ENCODE measurements around the gene SCPEP1.
"Not testable (repeated sequence)": the region's sequence is repeated elsewhere in the genome, so short reads cannot be mapped to it uniquely, and the experiment has no call there.

The SCPEP1 gene

DNA sequence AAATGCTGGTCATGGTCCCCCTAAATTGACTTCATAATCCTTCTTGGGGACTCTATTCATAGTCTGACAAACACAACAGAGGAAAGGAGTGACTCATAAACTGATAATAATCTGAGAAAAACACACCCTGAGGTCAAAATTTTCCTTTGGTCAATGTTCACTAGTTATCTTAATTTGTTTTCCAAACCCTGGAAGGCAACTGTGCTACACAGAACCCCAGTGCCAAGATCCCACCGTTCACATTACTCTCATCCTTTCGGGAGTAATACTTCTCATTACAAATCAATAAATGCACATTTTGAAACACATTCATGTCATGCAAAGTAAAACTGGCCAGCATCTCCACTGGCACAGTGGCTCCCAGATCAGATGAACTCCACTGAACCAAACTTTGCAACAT is 40.2 kb upstream of the SCPEP1 start:
- Histone ChIP-seq H3K9me3 (ENCODE audit: severe bottlenecking) (no peaks in the 10 kb centered on the region), H3K4me3 (ENCODE audit: severe bottlenecking) (no peak overlapping the region)

DNA sequence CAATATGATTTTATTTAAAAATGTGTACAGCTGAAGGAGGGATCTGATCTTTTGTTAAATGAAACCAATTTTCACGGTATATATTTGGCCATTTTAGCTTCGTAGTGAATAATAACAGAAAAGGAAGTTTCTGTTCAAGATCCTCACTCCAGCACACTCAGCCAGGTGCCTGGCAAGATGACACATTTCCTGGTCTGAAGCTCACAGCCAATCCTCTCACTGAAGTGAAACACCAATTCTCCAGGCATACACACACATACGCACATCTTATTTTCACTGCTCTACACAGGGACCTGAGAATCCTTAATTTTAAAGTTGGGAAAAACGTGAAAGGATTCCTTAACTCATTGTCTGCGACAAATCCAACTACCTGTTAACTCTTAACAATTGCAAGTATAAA is 39.7 kb upstream of the SCPEP1 start:
- H3K4me1 ChIP-seq (ENCODE audit: insufficient read depth, poor library complexity, severe bottlenecking); H3K9me3 ChIP-seq (ENCODE audit: severe bottlenecking); H3K27me3 ChIP-seq (ENCODE audit: insufficient read depth, poor library complexity, severe bottlenecking); DNase-seq (ENCODE audit: low spot score); H3K4me3 ChIP-seq (ENCODE audit: severe bottlenecking): not testable (repeated sequence)
- peak; percentile 49; the same call in 1 of the 3 replicates for ATAC-seq (ENCODE audit: low read depth)
- H3K27ac ChIP-seq (ENCODE audit: poor library complexity, severe bottlenecking): peak overlapping the region; percentile 6
- peaks cover 75% of the 10 kb centered on the region for H3K36me3 ChIP-seq (ENCODE audit: low read depth)

More for the DNA sequence above, 40.2 kb upstream of the SCPEP1 start:
- Histone ChIP-seq H3K4me1 (ENCODE audit: insufficient read depth, poor library complexity, severe bottlenecking) (peaks cover 9% of the 10 kb centered on the region), H3K27me3 (ENCODE audit: insufficient read depth, poor library complexity, severe bottlenecking) (no peaks in the 10 kb centered on the region), H3K27ac (ENCODE audit: poor library complexity, severe bottlenecking) (peak overlapping the region; percentile 6), H3K36me3 (ENCODE audit: low read depth) (peaks cover 70% of the 10 kb centered on the region)
- TF ChIP-seq, protein P1, sequence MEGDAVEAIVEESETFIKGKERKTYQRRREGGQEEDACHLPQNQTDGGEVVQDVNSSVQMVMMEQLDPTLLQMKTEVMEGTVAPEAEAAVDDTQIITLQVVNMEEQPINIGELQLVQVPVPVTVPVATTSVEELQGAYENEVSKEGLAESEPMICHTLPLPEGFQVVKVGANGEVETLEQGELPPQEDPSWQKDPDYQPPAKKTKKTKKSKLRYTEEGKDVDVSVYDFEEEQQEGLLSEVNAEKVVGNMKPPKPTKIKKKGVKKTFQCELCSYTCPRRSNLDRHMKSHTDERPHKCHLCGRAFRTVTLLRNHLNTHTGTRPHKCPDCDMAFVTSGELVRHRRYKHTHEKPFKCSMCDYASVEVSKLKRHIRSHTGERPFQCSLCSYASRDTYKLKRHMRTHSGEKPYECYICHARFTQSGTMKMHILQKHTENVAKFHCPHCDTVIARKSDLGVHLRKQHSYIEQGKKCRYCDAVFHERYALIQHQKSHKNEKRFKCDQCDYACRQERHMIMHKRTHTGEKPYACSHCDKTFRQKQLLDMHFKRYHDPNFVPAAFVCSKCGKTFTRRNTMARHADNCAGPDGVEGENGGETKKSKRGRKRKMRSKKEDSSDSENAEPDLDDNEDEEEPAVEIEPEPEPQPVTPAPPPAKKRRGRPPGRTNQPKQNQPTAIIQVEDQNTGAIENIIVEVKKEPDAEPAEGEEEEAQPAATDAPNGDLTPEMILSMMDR (IDR thresholded peaks at IDR 0.05; ENCODE audit: poor library complexity, severe bottlenecking): no peak
- no peak for DNase-seq (ENCODE audit: low spot score)
- no peak for ATAC-seq (ENCODE audit: low read depth)

DNA sequence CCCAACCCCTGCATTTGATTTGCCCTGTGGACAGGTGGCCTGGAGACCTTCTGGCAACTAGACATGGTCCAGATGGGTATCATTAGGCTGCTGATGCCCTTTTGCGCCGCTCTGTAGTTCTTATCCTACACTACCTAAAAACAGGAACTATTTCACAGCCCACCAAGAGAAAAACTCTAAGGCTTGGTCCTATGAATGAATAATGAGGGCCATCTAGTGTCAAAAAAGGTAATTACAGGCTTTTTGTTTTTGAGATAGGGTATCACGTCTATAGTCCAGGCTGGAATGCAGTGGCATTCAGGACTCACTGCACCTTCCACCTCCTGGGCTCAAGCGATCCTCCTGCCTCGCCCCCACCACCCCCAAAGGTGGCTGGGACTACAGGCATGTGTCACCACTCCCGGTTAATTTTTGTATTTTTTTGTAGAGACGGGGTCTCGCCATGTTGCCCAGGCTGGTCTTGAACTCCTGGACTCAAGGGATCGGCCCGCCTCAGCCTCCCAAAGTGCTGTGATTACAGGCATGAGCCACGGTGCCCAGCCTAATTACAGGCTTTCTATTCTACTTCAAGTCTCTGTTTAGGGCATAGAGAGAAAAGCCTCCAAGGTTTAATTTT is 38.0 kb upstream of the SCPEP1 start:
- no peaks in the 10 kb centered on the region for H3K9me3 ChIP-seq (ENCODE audit: severe bottlenecking)
- TF ChIP-seq, protein P1 (IDR thresholded peaks at IDR 0.05; ENCODE audit: poor library complexity, severe bottlenecking): peak; percentile 87
- DNase-seq (ENCODE audit: low spot score) (no peak), ATAC-seq (ENCODE audit: low read depth) (peak; percentile 69)
- peaks cover 9% of the 10 kb centered on the region for H3K4me1 ChIP-seq (ENCODE audit: insufficient read depth, poor library complexity, severe bottlenecking)
- peaks cover 89% of the 10 kb centered on the region for H3K36me3 ChIP-seq (ENCODE audit: low read depth)
- no peak overlapping the region for H3K4me3 ChIP-seq (ENCODE audit: severe bottlenecking)
- no peaks in the 10 kb centered on the region for H3K27me3 ChIP-seq (ENCODE audit: insufficient read depth, poor library complexity, severe bottlenecking)
- no peak overlapping the region for H3K27ac ChIP-seq (ENCODE audit: poor library complexity, severe bottlenecking)

DNA sequence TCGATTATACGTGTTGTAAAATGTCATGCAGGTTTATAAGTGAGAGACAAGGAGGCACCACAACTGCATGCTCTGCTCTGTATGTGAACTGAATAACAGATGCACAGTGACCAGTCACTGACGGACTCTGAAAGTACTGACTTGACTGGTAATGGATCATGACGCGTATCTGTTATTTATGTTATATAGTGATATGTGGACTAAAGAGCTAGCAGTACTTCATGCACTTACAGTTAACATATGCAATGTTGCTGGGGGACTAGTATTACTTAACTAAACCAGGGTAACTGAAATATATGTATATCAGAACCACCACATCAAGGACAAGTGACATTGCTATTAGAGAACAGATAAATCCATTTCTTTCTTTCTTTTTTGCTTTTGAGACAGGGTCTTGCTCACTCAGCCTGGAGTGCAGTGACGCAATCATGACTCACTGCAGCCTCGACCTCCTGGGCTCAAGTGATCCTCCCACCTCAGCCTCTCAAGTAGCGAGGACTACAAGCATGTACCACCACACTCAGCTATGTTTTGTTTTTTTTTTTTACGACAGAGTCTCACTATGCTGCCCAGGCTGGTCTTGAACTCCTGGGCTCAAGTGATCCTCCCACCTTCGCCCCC is 34.3 kb upstream of the SCPEP1 start:
- no peaks in the 10 kb centered on the region for H3K9me3 ChIP-seq (ENCODE audit: severe bottlenecking)
- H3K4me1 ChIP-seq (ENCODE audit: insufficient read depth, poor library complexity, severe bottlenecking): peaks cover 6% of the 10 kb centered on the region
- H3K27ac ChIP-seq (ENCODE audit: poor library complexity, severe bottlenecking): no peak overlapping the region
- H3K4me3 ChIP-seq (ENCODE audit: severe bottlenecking): no peak overlapping the region
- H3K27me3 ChIP-seq (ENCODE audit: insufficient read depth, poor library complexity, severe bottlenecking): no peaks in the 10 kb centered on the region
- DNase-seq (ENCODE audit: low spot score) (no peak), ATAC-seq (ENCODE audit: low read depth) (no peak; the same call in 2 of the 3 replicates)
- TF ChIP-seq, protein P1 (IDR thresholded peaks at IDR 0.05; ENCODE audit: poor library complexity, severe bottlenecking): no peak
- H3K36me3 ChIP-seq (ENCODE audit: low read depth): peaks cover 93% of the 10 kb centered on the region

DNA sequence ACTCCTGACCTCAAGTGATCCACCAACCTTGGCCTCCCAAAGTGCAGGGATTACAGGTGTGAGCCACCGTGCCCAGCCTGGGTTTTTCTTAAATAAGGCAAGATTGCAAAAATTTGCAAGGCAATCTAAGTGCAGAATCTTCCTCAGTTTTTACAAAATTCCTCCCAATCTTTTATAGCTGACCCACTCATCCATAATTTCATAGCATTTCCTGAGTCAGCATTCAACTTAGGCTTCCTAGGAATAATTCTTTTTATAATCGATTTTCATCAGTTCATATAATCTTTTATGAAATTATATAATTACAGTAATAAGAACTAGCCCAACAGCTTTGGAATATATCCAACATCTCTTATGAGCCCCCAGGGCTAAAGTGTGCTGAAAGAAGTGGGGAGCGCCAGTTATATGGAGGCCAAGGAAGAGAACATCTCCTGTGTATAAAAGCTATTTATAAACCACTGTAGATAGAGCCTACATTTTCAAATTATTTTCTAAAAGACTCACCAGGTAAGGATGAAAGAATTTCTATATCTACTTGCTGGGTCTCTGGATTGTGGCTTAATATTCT is 31.9 kb upstream of the SCPEP1 start:
- TF ChIP-seq, protein P1 (IDR thresholded peaks at IDR 0.05; ENCODE audit: poor library complexity, severe bottlenecking): no peak
- no peak overlapping the region for H3K27ac ChIP-seq (ENCODE audit: poor library complexity, severe bottlenecking)
- H3K27me3 ChIP-seq (ENCODE audit: insufficient read depth, poor library complexity, severe bottlenecking): no peaks in the 10 kb centered on the region
- peaks cover 13% of the 10 kb centered on the region for H3K4me1 ChIP-seq (ENCODE audit: insufficient read depth, poor library complexity, severe bottlenecking)
- H3K9me3 ChIP-seq (ENCODE audit: severe bottlenecking): no peaks in the 10 kb centered on the region
- DNase-seq (ENCODE audit: low spot score) (no peak), ATAC-seq (ENCODE audit: low read depth) (no peak)
- H3K4me3 ChIP-seq (ENCODE audit: severe bottlenecking): no peak overlapping the region
- H3K36me3 ChIP-seq (ENCODE audit: low read depth): peaks cover 90% of the 10 kb centered on the region
